Ramos (cell line): ENCODE data around the gene ST7.
"Not testable (repeated sequence)": the region's sequence is repeated elsewhere in the genome, so short reads cannot be mapped to it uniquely, and the experiment has no call there.

Experiments used
- in situ Hi-C: fragments of 300-500 bp; cut with MboI; formaldehyde crosslinking; loops from one replicate; pipeline ENCODE4 v1.14.3; 2022; ENCODE audit warnings: low sequenced_read_pairs; ENCODE audit not compliant: unreplicated experiment

Gene ST7

DNA sequence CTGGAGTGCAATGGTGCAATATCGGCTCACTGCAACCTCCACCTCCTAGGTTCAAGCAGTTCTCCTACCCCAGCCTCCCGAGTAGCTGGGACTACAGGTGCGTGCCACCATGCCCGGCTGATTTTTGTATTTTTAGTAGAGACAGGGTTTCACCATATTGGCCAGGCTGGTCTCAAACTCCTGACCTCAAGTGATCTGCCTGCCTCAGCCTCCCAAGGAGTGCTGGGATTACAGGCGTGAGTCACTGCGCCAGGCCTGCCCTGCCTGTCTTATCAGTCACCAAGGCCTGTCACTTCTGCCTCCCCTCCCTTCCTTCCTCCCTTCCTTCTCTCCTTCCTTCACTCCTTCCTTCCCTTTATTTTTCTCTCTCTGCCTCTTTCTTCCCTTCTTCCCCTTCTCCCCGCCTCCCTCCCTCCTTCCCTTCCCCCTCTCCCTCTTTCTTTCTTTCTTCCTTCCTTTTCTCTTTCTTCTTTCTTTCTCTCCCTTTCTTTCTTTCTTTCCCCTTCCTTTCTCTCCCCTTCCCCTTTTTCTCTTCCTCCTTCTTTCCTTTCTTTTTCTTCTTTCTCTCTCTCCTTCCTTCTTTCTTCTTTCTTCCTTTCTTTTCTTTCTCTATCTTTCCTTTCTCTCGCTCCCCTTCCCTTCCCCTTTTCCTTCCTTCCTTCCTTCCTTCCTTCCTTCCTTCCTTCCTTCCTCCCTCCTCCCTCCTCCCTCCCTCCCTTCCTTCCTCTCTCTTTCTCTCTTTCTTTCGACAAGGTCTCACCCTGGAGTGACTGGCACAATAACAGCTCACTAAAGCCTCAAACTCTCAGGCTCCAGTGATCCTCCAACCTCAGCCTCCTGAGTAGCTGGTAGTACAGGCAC, 3.1 kb upstream of the ST7 start:
- in situ Hi-C loops, result no loop called here

DNA sequence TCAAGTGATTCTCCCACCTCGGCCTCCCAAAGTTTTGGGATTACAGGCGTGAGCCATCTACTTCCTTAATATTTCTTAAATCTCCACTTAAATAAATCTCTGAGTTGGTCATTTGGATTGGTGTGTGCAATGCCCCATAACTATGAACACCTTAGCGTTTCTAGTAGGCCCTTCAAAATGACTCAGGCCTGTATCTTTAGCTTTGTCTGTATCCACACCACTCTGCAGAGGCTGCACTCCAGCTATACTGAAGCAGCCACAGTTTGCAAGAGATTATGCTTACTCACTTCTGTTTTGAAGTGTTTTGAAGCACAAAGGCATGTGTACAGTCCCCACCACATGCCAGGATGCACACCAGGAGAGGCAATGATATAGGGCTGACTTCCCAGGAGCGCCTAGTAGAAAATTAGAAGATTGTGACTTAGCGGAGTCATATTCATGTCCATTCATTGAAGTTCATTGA, 2.4 kb upstream of the ST7 start:
- in situ Hi-C loops, result no loop called here

DNA sequence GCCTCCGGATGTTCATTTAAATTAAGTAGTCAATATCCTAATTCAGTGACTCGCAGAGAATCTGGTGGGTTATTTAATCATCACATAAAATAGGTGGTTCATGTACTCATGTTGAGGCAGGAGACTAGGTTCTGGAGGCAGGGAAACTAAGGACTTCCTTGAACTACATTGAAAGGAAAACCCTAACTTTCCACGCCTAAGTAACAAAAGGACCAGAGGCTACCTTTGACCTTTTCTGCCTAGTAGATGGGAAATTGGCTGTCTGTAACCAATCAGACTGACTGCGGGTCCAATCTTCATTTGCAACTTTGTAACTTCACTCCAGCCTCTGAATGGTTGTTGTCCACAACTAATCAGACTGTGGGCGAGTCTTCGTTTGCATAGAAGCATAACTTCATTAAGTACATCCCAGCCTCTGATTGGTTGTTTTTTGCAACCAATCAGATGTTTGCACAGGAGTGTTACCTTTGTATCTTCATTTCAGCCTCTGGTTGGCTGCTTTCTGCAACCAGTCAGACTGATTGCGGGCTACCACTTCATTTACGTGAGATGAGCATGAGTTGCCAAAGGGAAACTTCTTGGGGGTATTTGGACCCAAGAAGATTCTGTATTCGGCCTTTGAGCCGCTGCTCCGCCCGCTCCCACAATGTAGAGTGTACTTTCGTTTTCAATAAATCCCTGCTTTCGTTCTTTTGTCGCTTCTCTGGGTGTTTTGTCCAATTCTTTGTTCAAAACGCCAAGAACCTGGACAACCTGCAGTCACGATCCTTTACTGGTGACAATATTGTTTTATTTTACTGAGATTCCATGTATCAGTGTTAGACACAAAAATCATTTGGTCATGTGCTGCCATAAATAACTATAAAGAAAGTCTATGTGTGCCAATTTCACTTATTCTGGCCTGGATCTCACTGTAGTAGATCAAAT, 1.7 kb upstream of the ST7 start:
- in situ Hi-C loops, result no loop called here

DNA sequence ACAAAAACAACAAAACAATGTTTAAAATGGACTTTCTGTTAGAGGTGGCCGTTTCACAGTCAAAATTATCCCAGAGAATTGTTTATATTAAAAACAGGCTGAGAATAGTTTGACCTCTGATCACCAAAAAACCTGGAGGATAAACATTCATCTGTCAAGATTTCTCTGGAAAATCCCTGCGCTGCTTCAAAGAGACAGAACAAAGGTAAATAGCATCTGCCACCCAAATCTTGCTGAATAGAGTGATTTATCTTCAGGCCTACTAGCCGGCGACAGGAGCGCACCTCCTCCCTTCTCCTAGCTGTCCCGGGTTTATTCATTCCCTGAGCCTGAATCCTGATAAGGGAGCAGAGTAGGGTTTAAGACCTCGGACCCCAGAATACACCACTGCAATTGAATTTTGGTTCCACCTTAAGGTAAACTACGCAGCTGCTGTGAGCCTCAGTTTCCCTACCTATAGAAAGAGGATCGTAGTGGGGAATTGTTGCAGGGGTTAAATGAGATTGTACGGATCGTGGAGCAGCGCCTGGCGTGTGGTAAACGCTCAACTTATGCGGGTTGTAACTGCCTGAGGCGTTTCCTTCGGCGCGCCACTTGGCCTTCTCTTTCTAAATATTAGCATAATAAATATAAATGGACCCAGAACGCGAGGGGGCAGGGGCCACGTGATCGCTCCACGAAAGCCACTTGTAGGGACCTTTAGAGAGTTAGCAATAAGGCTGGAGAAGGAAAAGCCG, 498 bp upstream of the ST7 start:
- in situ Hi-C loops, result no loop called here

GRCh38 chr7:116953906-116954838, 871 bp downstream of the ST7 start:
- in situ Hi-C loops, result no loop called here

DNA sequence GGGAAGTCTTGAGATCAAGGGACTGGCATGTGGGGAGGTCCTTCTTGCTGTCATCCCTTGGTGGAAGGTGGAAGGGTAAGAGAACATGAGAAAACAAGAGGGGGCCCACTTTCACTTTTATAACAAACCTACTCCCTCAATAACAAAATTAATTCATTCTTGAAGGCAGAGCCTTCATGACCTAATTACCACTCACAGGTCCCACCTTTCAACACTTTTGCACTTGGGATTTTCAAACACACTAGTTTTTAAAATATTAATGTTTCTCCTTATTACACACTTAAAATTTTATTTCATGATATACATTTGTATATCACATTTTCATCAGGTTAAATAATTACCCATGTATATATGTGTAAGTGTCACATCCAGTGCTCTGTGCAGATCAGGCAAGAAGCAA, 2.0 kb downstream of the ST7 start:
- in situ Hi-C loops, result no loop called here

DNA sequence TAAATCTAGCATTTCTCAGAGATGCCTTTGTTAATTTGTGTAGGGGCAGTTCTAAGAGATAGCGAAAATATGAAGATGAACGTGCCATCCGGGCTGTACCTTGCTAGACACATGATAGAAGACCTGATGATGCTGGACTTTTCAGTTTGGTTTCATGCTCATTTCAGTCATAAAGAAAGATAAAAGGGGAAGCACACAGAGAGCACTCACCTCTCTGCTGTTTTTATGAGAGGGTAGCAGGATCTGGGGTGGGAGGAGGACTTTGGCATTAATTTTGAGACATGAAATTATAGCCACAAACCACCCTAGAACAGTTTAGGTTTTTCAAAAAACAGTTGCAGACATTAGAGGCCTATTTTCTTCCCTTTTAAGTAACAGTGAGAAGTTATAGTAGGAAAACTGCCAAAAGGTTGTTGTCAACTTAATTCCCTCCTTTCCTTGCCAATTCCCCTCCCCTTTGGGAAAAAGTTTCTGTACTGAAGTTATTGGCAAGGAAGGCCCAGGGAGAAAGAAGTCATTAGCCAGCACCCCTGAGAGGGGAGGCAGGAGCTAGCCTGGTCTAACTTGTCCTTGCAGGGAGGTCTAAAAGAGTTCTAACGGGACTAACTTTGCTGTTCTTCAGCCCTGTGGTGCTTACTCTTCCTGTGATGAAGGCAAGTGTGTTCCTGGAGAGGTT, 2.6 kb downstream of the ST7 start:
- in situ Hi-C loops, result no loop called here

- in situ Hi-C loops, result no loop called here
Observed at GRCh38 chr7:116956477-116956804, 3.1 kb downstream of the ST7 start.

DNA sequence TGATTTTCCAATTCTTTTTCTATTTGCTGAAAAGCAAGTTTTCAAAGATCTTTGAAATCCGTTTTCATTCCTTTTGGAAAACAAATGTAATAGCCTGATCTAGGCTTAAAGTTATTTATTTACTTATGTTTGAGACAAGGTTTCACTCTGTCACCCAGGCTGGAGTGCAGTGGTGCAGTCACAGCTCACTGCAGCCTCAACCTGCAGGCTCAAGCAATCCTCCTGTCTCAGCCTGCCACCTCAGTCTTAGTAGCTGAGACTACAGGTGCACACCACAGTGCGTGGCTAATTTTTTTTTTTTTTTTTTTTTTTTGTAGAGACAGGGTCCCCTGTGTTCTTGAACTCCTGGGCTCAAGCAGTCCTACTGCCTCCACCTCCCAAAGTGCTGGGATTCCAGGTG, 4.6 kb downstream of the ST7 start:
- in situ Hi-C loops, result no loop called here

DNA sequence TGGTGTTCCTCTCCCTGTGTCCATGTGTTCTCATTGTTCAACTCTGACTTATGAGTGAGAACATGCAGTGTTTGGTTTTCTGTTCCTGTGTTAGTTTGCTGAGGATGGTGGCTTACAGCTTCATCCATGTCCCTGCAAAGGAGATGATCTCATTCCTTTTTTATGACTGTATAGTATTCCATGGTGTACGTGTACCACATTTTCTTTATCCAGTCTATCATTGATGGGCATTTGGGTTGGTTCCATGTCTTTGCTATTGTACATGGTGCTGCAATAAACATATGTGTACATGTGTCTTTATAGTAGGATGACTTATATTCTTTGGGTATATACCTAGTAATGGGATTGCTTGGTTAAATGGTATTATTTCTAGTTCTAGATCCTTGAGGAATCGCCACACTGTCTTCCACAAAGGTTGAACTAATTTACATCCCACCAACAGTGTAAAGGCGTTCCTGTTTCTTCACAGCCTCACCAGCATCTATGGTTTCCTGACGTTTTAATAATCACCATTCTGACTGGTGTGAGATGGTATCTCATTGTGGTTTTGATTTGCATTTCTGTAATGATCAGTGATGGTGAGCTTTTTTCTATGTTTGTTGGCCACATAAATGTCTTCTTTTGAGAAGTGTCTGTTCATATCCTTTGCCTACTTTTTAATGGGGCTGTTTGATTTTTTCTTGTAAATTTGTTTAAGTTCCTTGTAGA, 8.8 kb downstream of the ST7 start:
- in situ Hi-C loops, result not testable (repeated sequence)

DNA sequence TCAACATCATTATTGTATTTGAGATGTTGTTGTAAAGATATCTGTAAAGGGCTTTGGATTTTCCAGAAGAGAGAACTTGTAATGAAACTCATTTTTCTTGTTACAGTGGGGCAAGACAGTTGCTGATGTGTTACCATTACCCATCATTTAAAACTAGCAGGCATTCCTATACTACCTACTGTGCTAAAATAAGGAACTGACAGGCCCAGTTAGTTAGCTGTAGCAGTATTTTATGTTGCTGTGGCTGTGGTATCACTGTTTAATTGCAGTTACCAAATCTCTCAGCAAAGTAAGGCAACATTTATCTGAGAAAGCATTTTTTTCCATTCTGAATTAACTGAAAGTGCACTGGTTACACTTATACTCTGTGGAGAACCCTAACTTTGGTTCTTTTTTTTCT, 9.9 kb downstream of the ST7 start:
- in situ Hi-C loops, result no loop called here

DNA sequence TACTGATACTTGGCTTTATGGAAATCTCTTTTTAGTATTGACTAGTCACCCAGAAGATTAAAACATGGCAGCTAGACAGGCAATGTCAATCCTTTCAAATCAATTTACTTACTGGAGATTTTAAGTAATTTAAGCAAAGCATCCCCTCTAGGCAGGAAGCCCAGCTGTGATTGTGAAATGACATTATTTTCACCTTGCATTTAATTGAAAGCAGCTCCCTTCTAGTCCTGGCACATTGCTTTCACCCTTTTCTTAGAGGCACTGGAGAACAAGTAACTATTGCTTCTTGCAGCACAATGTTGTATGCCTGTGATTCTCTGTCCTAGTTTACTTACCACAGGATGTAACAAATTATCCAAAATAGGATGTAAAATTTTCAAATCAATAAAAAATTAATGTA, 13.3 kb downstream of the ST7 start:
- in situ Hi-C loops, result no loop called here

GRCh38 chr7:116967254-116967922, 14.1 kb downstream of the ST7 start:
- in situ Hi-C loops, result no loop called here

DNA sequence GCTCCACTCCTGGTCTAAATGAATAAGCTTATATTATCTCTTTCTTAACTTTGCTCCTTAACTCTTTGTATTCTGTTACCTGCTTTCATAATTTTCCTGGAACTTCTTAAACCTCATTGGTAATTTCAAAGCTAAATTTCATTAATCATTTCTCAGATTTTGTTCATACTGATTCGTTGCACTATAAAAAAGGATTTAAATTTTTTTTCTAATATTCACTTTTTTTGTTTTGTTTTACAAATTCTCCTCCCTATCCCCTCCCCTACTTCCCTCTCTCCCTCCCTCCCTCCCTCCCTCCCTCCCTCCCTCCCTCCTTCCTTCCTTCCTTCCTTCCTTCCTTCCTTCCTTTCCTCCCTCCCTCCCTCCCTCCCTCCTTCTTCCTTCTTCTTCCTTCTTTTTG, 14.7 kb downstream of the ST7 start:
- in situ Hi-C loops, result no loop called here

DNA sequence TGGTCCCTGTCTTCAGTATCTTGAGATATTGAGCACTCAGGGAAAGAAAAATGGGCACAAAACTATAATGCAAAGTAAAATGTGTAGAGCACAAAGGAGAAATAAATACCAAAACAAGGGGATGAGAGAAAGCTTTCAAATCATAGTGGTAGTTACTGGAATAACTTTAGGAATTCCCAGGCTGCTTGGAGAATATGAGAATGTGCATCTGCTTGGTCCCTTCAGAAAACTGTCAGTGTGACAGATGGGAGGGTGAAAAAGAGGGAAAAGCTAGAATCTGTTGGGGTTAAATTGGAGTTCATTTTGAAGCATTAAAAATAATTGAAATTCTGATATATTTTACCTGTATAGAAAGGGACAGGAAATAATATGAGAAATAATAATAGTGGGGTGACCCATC, 15.3 kb downstream of the ST7 start:
- in situ Hi-C loops, result no loop called here

DNA sequence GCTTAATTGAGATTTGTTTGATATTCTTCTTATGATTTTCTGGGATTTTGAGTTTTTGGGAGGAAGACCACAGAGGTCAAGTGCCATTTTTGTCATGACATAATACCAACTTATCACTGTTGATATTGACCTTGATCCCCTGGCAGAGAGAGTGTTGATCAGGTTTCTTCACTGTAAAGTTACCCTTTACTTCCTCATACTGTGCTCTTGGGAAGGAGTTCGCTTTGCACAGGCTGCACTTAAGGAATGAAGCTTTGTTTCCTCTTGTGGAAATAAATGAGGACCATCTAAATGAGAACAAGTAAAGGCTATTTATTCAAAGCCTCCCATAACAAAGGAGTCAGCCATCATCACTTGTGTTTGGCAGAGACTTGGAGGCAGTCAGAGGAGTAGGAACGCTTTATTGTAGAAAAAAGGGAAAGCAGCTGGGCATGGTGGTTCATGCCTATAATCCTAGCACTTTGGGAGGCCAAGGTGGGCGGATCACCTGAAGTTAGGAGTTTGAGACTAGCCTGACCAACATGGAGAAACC, 16.1 kb downstream of the ST7 start:
- in situ Hi-C loops, result no loop called here

GRCh38 chr7:116970238-116970910, 17.1 kb downstream of the ST7 start:
- in situ Hi-C loops, result no loop called here
